ENCODE results near the gene TCFL5.

TCFL5 gene

DNA sequence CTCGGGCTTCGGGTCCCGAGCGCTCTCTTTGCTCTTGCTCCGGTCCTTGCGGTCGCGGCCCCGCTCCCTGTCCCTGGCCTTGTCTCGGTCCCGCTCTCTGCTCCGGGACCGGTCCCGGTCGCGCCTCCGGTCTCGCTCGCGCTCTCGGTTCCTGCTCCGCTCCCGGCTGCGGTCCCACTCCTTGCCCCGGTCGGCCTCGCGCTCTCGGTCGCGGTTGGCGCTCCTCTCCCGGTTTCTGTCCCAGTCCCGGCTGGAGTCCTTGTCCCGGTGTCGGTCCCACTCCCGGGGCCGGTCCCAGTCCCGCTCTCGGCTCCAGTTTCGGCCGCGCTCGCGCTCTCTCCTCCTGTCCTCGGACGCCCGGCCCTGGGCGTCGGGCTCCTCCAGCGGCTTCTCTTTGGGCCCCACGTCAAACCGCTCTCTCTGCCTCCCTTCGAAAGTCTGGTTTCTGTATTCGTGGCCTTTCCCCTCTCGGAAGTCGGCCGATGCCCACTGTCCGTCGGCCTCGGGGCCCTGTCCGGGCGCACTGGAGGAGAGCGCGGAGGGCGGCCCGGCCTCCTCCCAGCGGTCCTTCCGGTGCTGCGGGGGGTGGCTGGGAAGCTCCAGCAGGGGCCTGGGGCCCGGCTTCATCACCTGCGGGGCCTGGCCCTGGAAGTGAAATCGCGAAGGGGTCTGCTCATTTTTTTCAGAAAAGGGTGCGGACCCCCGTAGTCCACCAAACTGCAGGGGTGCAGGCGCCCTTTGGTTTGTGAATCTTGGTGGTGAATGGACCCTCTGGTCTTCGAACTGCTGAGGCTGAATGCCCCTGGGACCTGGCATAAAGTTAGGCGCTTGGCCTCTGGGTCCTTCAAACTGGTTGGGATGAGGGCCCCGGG, 17.9 kb upstream of the TCFL5 start:
- H3K79me2 ChIP-seq (ENCODE audit: insufficient read depth, low read length): no peaks in the 10 kb centered on the region
- no peaks in the 10 kb centered on the region for H3K27me3 ChIP-seq (ENCODE audit: insufficient read depth, low read length, poor library complexity, severe bottlenecking)
- no peaks in the 10 kb centered on the region for H3K9me2 ChIP-seq (replicated peaks; ENCODE audit: low read depth, low read length)
- no peaks in the 10 kb centered on the region for H4K20me1 ChIP-seq (ENCODE audit: insufficient read depth, low read length, poor library complexity, severe bottlenecking)
- H3K36me3 ChIP-seq (ENCODE audit: insufficient read depth, low read length): no peaks in the 10 kb centered on the region
- H3K4me1 ChIP-seq (ENCODE audit: insufficient read depth, low read length, poor library complexity, severe bottlenecking): peaks cover 4% of the 10 kb centered on the region
- H3K4me3 ChIP-seq (ENCODE audit: low read length, poor library complexity, severe bottlenecking): no peak overlapping the region
- H3K9me3 ChIP-seq (ENCODE audit: insufficient read depth, low read depth, low read length): no peaks in the 10 kb centered on the region
- TF ChIP-seq, protein P1, sequence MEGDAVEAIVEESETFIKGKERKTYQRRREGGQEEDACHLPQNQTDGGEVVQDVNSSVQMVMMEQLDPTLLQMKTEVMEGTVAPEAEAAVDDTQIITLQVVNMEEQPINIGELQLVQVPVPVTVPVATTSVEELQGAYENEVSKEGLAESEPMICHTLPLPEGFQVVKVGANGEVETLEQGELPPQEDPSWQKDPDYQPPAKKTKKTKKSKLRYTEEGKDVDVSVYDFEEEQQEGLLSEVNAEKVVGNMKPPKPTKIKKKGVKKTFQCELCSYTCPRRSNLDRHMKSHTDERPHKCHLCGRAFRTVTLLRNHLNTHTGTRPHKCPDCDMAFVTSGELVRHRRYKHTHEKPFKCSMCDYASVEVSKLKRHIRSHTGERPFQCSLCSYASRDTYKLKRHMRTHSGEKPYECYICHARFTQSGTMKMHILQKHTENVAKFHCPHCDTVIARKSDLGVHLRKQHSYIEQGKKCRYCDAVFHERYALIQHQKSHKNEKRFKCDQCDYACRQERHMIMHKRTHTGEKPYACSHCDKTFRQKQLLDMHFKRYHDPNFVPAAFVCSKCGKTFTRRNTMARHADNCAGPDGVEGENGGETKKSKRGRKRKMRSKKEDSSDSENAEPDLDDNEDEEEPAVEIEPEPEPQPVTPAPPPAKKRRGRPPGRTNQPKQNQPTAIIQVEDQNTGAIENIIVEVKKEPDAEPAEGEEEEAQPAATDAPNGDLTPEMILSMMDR (conservative IDR thresholded peaks at IDR 0.05; ENCODE audit: low read length): no peak
- TF ChIP-seq EZH2phosphoT487 (IDR thresholded peaks at IDR 0.05; ENCODE audit: borderline replicate concordance): no peak
- H3F3A ChIP-seq (ENCODE audit: low read depth): peaks cover 10% of the 10 kb centered on the region
- no peak overlapping the region for H3K4me2 ChIP-seq (ENCODE audit: low read depth, low read length, poor library complexity, severe bottlenecking)
- no peak overlapping the region for H3K9ac ChIP-seq (ENCODE audit: low read depth, low read length, poor library complexity, severe bottlenecking)
- H2AFZ ChIP-seq (ENCODE audit: low read length): no peak overlapping the region

DNA sequence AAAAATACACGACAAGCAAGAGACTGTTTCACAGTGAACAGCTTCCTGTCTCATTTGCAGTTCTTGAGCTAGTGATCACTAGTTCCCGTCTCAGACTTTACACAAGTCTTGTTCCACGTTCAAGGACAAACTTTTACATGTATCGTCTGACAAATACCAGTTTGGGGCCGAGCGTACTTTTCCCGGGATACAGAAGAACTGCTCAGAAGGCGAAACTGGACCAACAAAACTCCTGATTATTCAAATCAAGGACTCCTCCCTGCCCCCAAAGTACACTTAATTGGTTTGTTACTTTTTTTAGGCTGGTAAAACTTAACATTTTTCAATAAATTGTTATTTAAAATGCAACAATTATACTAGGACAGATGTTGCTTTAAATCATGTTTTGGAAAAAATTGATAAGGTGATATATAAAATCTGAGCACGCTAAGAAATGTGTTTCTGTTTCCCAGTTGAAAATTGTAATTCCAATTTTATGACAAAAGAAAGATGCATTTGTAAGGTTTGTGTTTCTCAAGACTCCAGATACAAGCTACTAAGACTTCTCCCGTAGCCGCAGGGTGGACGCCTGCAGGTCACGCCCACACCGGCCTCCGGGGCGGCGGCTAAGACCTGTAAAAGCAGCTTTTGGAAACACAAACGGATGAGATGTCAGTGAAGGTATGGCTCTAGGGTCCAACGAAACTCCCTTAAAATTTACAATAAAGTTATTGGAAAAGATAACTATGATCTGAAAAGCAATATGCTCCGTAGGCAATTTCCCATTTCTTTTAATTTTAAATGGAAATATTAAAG, 16.8 kb upstream of the TCFL5 start:
- Histone ChIP-seq H3K4me1 (ENCODE audit: insufficient read depth, low read length, poor library complexity, severe bottlenecking) (peaks cover 4% of the 10 kb centered on the region), H3K9me2 (replicated peaks; ENCODE audit: low read depth, low read length) (no peaks in the 10 kb centered on the region), H3K4me2 (ENCODE audit: low read depth, low read length, poor library complexity, severe bottlenecking) (no peak overlapping the region), H3K9me3 (ENCODE audit: insufficient read depth, low read depth, low read length) (no peaks in the 10 kb centered on the region), H3K9ac (ENCODE audit: low read depth, low read length, poor library complexity, severe bottlenecking) (no peak overlapping the region), H3F3A (ENCODE audit: low read depth) (peaks cover 10% of the 10 kb centered on the region), H3K4me3 (ENCODE audit: low read length, poor library complexity, severe bottlenecking) (no peak overlapping the region), H3K79me2 (ENCODE audit: insufficient read depth, low read length) (no peaks in the 10 kb centered on the region), H4K20me1 (ENCODE audit: insufficient read depth, low read length, poor library complexity, severe bottlenecking) (no peaks in the 10 kb centered on the region), H3K27me3 (ENCODE audit: insufficient read depth, low read length, poor library complexity, severe bottlenecking) (no peaks in the 10 kb centered on the region), H2AFZ (ENCODE audit: low read length) (no peak overlapping the region), H3K36me3 (ENCODE audit: insufficient read depth, low read length) (no peaks in the 10 kb centered on the region)
- TF ChIP-seq, protein P1 (conservative IDR thresholded peaks at IDR 0.05; ENCODE audit: low read length): no peak
- no peak for TF ChIP-seq EZH2phosphoT487 (IDR thresholded peaks at IDR 0.05; ENCODE audit: borderline replicate concordance)

DNA sequence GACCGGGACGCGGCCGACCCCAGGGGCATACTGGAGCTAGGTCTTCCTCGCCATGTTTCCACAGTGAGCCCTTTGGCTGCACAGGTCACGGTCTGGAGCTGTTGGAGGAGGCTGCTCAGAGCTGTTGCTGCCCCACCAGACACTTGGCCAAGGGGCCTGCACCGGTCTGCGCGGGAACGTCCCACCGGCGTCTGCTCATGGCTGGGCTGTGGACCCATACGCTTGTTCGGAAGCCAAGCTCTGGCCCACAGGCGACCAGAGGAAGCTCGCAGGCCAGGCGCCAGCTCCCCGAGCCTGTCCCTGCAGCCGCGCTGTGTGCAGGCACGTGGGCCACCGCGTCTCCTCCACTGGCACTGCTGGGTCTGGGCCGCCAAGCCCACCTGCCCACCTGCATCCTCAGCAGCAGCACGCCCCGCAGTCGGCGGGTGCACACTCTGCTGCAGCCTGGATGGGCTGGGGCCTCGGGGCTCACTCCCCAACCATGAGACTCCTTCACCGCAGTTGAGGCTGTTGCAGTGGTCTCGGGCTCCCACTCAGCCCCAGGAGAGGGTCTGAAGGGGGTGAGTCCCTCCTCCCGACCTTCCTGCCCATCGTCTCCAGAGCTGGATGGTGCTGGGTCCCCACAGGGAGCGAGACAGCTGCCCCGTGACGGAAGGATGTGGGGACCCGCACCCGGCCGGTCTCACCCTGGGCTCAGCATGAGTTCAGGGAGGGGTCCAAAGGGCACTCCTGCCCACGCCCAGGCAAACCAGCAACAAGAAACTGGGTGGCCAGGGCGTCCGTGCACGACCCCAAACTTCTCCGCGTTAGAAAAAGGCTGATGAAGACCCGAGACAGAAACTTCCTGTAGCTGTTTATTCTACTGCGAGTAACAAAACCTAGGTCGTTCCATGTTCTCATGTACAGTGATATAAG, 15.5 kb upstream of the TCFL5 start:
- no peak overlapping the region for H2AFZ ChIP-seq (ENCODE audit: low read length)
- H3K27me3 ChIP-seq (ENCODE audit: insufficient read depth, low read length, poor library complexity, severe bottlenecking): no peaks in the 10 kb centered on the region
- H4K20me1 ChIP-seq (ENCODE audit: insufficient read depth, low read length, poor library complexity, severe bottlenecking): no peaks in the 10 kb centered on the region
- no peak for TF ChIP-seq EZH2phosphoT487 (IDR thresholded peaks at IDR 0.05; ENCODE audit: borderline replicate concordance)
- TF ChIP-seq, protein P1 (conservative IDR thresholded peaks at IDR 0.05; ENCODE audit: low read length): no peak
- peaks cover 11% of the 10 kb centered on the region for H3K4me1 ChIP-seq (ENCODE audit: insufficient read depth, low read length, poor library complexity, severe bottlenecking)
- no peaks in the 10 kb centered on the region for H3K36me3 ChIP-seq (ENCODE audit: insufficient read depth, low read length)
- no peak overlapping the region for H3K4me2 ChIP-seq (ENCODE audit: low read depth, low read length, poor library complexity, severe bottlenecking)
- no peak overlapping the region for H3K4me3 ChIP-seq (ENCODE audit: low read length, poor library complexity, severe bottlenecking)
- no peaks in the 10 kb centered on the region for H3K9me3 ChIP-seq (ENCODE audit: insufficient read depth, low read depth, low read length)
- no peaks in the 10 kb centered on the region for H3K9me2 ChIP-seq (replicated peaks; ENCODE audit: low read depth, low read length)
- H3K79me2 ChIP-seq (ENCODE audit: insufficient read depth, low read length): no peaks in the 10 kb centered on the region
- no peak overlapping the region for H3K9ac ChIP-seq (ENCODE audit: low read depth, low read length, poor library complexity, severe bottlenecking)
- H3F3A ChIP-seq (ENCODE audit: low read depth): peaks cover 10% of the 10 kb centered on the region
